ENCODE data around the gene TGFBR3L. TPM values are rescaled to one million over a fixed set of nuclear protein-coding genes. Genes with fewer than 3 reads are reported as not detected.

TGFBR3L gene
- total and polyA plus RNA-seq, 2 donors (not counting 3 experiments of a cell fraction or from before 2014, with no cell fraction given) = 0.35 TPM; not detected in 1

- POLR2A ChIA-PET = no interaction called here
- FAIRE-seq (no peak), DNase-seq (ENCODE audit: low read depth, low spot score) (no peak)
- Histone ChIP-seq H3K9me3 (replicated peaks; ENCODE audit: control insufficient read depth, insufficient read depth, low read length) (no peaks in the 10 kb centered on the region), H3K4me2 (ENCODE audit: insufficient read depth, low read length) (no peak overlapping the region), H3K36me3 (ENCODE audit: control insufficient read depth in 2 of 2, extremely low read depth in 1 of 2, insufficient read depth in 2 of 2, low read length in 2 of 2) (peaks cover 0 to 5% of the 10 kb centered on the region in 2 experiments), H3K4me1 (ENCODE audit: control insufficient read depth, extremely low read depth, insufficient read depth, low read length) (peaks cover 25% of the 10 kb centered on the region), H4K20me1 (replicated peaks; ENCODE audit: control insufficient read depth, extremely low read depth, insufficient read depth, low read length) (no peaks in the 10 kb centered on the region), H3K27me3 (ENCODE audit: control insufficient read depth in 2 of 2, insufficient read depth in 2 of 2, low read length in 2 of 2) (peaks cover 2% of the 10 kb centered on the region in 2 experiments), H3K4me3 (replicated peaks in 1 of 3; ENCODE audit: insufficient read depth in 1 of 3, low read depth in 1 of 3, low read length in 3 of 3) (no peak overlapping the region), H3K9me1 (replicated peaks; ENCODE audit: control insufficient read depth, extremely low read depth, insufficient read depth, low read length) (no peaks in the 10 kb centered on the region), H3K9ac (replicated peaks; ENCODE audit: extremely low read depth, insufficient read depth, low read length) (no peak overlapping the region), H2AFZ (ENCODE audit: low read depth, low read length) (no peak overlapping the region), H3K27ac (ENCODE audit: insufficient read depth, low read depth, low read length) (no peak overlapping the region), H3K79me2 (ENCODE audit: control insufficient read depth, insufficient read depth, low read length) (no peaks in the 10 kb centered on the region)
- no TSS peak for BruUV-seq (replicated peaks)
- CTCF ChIA-PET = interaction anchor here (1.5 to 5.1 kb wide), 3 partner anchors 20 to 355 kb away, joined by 3 to 34 read pairs (median 5); partner anchors contain the start of genes MAP2K7 and TIMM44
- intact Hi-C loops (cut with micrococcal nuclease) = loop anchor here (5.0 kb wide), 1 partner anchor 241 kb away; the partner anchor contains the start of gene TRAPPC5
- dilution Hi-C loops (cut with MboI; ENCODE audit: extremely low pct_ligation_motif_present, low sequenced_read_pairs) = no loop called here
- no peak for TF ChIP-seq FOS (IDR thresholded peaks at IDR 0.05; ENCODE audit: borderline replicate concordance, insufficient read depth, low read length)
- TF ChIP-seq POLR2A (IDR thresholded peaks at IDR 0.05; ENCODE audit: low read depth, low read length) = no peak
- no peak for TF ChIP-seq EZH2 (IDR thresholded peaks at IDR 0.05; ENCODE audit: borderline replicate concordance, low read depth, low read length, severe bottlenecking)
- TF ChIP-seq CTCF (IDR thresholded peaks at IDR 0.05; ENCODE audit: extremely low read depth in 1 of 2, insufficient read depth in 1 of 2, low read depth in 1 of 2, low read length in 2 of 2) = no peak
- TF ChIP-seq JUN (IDR thresholded peaks at IDR 0.05; ENCODE audit: borderline replicate concordance, insufficient read depth, insufficient read length, low read depth) = no peak
- TF ChIP-seq MYC (IDR thresholded peaks at IDR 0.05; ENCODE audit: low read depth, low read length) = no peak
These were observed 8.9 kb downstream of the TGFBR3L start for GRCh38 chr19:7923295-7924191.
